Adrenal gland (tissue), 5 donors: Measurements from ENCODE around the gene COL15A1.

ENCODE experiments used
- POLR2A ChIP-seq, 2 donors: fragments of 450-650 bp; IDR thresholded peaks; one replicate each; pipeline ENCODE4 v1.6.1; 2017; ENCODE audit warnings: antibody characterized with exemption in 2 of 2, mild to moderate bottlenecking in 2 of 2, moderate library complexity in 1 of 2
- TF ChIP-seq, protein P1 (sequence below), 6 experiments: fragments of 450-650 bp in 4 of 6; fragments of 200-600 bp in 2 of 6; sonication (generic) in 1 of 6; IDR thresholded peaks; 1 replicate in 5 of 6; 2 replicates in 1 of 6; pipeline versions ENCODE4 v1.5.1 to v1.8.0; 2016 to 2021; ENCODE audit warnings: antibody characterized with exemption in 6 of 6, mild to moderate bottlenecking in 2 of 6, moderate library complexity in 1 of 6
- donor health status: DM: no; HTN: no; CAD: no.

DNA sequence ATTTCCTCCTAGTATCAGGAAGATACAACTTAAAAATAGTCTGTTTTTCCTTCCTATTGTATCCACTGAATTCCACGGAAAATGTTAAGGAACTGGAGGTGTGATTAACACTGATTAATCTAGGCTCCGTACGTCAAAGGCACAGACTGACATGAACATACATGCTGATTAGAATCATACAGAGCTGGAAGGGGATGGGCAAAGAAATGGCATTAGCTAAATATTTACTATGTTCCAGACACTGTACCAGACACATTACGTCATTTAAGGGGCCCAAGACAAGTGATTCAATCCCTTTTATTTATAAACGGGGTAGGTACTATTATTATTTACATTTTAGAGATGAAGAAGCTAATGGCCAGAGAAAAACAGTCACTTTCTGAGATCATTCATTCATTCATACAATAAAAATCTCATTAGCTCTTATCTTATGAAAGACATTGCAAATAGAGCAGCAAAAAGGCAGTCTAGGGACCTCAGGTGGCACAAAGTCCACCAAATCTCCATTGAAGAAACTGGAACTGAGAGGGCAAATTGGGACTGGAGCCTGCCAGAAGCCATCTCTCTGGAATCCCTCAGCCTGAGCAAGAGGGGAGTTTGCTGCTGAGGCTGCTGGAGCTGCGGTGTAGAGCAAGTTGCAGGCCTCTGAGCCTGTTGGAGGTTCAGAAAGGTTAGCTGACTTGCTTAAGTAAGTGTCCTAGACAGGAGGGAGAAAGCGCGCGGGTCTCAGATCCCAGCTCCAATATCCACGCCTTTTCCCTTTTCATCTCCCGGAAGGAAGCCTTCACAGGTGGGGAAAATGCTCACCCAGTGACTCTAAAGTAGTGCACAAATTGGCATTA is 159.6 kb downstream of the COL15A1 start:
- no peak for TF ChIP-seq POLR2A (IDR thresholded peaks at IDR 0.05)
- TF ChIP-seq, protein P1, sequence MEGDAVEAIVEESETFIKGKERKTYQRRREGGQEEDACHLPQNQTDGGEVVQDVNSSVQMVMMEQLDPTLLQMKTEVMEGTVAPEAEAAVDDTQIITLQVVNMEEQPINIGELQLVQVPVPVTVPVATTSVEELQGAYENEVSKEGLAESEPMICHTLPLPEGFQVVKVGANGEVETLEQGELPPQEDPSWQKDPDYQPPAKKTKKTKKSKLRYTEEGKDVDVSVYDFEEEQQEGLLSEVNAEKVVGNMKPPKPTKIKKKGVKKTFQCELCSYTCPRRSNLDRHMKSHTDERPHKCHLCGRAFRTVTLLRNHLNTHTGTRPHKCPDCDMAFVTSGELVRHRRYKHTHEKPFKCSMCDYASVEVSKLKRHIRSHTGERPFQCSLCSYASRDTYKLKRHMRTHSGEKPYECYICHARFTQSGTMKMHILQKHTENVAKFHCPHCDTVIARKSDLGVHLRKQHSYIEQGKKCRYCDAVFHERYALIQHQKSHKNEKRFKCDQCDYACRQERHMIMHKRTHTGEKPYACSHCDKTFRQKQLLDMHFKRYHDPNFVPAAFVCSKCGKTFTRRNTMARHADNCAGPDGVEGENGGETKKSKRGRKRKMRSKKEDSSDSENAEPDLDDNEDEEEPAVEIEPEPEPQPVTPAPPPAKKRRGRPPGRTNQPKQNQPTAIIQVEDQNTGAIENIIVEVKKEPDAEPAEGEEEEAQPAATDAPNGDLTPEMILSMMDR (IDR thresholded peaks at IDR 0.05): no peak
